Measurements from ENCODE around the gene MGAT4C.

DNA sequence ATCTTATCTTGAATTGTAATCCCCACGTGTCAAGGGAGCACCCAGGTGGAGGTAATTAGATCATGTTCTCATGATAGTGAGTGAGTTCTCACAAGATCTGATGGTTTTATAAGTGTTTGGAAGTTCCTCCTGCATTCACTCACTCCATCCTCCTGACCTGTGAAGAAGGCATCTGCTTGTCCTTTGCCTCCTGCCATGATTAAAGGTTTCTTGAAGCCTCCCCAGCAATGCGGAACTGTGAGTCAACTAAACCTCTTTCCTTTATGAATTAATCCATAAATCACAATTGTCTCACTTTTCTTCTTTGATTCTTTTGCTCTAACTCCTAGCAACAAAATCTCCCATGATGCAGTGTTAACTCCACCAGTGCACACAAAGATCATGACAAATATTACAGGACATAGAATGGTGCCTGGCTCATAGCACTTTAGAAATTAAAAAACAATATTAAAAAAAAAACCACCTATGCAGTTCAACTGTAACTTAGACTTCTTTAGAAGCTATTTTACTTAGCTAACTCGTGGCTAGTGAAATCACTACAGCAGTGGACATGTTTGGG is 37.6 kb upstream of the MGAT4C start:
- TF ChIP-seq, protein P1, sequence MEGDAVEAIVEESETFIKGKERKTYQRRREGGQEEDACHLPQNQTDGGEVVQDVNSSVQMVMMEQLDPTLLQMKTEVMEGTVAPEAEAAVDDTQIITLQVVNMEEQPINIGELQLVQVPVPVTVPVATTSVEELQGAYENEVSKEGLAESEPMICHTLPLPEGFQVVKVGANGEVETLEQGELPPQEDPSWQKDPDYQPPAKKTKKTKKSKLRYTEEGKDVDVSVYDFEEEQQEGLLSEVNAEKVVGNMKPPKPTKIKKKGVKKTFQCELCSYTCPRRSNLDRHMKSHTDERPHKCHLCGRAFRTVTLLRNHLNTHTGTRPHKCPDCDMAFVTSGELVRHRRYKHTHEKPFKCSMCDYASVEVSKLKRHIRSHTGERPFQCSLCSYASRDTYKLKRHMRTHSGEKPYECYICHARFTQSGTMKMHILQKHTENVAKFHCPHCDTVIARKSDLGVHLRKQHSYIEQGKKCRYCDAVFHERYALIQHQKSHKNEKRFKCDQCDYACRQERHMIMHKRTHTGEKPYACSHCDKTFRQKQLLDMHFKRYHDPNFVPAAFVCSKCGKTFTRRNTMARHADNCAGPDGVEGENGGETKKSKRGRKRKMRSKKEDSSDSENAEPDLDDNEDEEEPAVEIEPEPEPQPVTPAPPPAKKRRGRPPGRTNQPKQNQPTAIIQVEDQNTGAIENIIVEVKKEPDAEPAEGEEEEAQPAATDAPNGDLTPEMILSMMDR (optimal IDR thresholded peaks at IDR 0.05 in 1 of 3, IDR thresholded peaks at IDR 0.05 in 1 of 3, conservative IDR thresholded peaks at IDR 0.05 in 1 of 3; ENCODE audit: extremely low read depth in 1 of 3, insufficient read depth in 2 of 3, low read length in 3 of 3), result no peak
- no peak for TF ChIP-seq EZH2 (IDR thresholded peaks at IDR 0.05; ENCODE audit: low read length)
